ENCODE measurements around the gene CADM1.

GRCh38 chr11:115407496-115407895 lies 96.7 kb downstream of the CADM1 start:
- no peak for TF ChIP-seq CTCF (IDR thresholded peaks at IDR 0.05 in 2 of 3, conservative IDR thresholded peaks at IDR 0.05 in 1 of 3; ENCODE audit: borderline replicate concordance in 1 of 3, insufficient read depth in 1 of 3, low read depth in 2 of 3, low read length in 2 of 3)
- TF ChIP-seq, protein P1, sequence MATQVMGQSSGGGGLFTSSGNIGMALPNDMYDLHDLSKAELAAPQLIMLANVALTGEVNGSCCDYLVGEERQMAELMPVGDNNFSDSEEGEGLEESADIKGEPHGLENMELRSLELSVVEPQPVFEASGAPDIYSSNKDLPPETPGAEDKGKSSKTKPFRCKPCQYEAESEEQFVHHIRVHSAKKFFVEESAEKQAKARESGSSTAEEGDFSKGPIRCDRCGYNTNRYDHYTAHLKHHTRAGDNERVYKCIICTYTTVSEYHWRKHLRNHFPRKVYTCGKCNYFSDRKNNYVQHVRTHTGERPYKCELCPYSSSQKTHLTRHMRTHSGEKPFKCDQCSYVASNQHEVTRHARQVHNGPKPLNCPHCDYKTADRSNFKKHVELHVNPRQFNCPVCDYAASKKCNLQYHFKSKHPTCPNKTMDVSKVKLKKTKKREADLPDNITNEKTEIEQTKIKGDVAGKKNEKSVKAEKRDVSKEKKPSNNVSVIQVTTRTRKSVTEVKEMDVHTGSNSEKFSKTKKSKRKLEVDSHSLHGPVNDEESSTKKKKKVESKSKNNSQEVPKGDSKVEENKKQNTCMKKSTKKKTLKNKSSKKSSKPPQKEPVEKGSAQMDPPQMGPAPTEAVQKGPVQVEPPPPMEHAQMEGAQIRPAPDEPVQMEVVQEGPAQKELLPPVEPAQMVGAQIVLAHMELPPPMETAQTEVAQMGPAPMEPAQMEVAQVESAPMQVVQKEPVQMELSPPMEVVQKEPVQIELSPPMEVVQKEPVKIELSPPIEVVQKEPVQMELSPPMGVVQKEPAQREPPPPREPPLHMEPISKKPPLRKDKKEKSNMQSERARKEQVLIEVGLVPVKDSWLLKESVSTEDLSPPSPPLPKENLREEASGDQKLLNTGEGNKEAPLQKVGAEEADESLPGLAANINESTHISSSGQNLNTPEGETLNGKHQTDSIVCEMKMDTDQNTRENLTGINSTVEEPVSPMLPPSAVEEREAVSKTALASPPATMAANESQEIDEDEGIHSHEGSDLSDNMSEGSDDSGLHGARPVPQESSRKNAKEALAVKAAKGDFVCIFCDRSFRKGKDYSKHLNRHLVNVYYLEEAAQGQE (IDR thresholded peaks at IDR 0.05; ENCODE audit: low read depth), result no peak
- TF ChIP-seq SP1 (IDR thresholded peaks at IDR 0.05; ENCODE audit: low read depth), result no peak
- no peak for TF ChIP-seq POLR2A (IDR thresholded peaks at IDR 0.05; ENCODE audit: borderline replicate concordance, extremely low read depth, insufficient read depth, insufficient read length)
- TF ChIP-seq ZNF274 (IDR thresholded peaks at IDR 0.05; ENCODE audit: low read depth, low read length), result no peak
- TF ChIP-seq EZH2 (IDR thresholded peaks at IDR 0.05), result no peak
- TF ChIP-seq POLR2AphosphoS5 (IDR thresholded peaks at IDR 0.05; ENCODE audit: low read depth, low read length), result no peak
- no peak for TF ChIP-seq ELF1 (IDR thresholded peaks at IDR 0.05; ENCODE audit: borderline replicate concordance, low read depth)
- TF ChIP-seq EZH2phosphoT487 (IDR thresholded peaks at IDR 0.05; ENCODE audit: borderline replicate concordance), result no peak

Data from HCT116 (cell line).